ENCODE measurements around the gene TMCO5A. TPM values are rescaled to one million over a fixed set of nuclear protein-coding genes. Genes with fewer than 3 reads are reported as not detected.

The TMCO5A gene
- total RNA-seq (2014; rRNA removed; shearing (Covaris generic); ENCODE audit: low replicate concordance) = not detected in 2 replicates

GRCh38 chr15:37934340-37934739, at the start of gene TMCO5A:
TSS of gene TMCO5A (plus strand) at chr15:37934640. CDS start at chr15:37936324, 1,684 bp downstream.
- H3K27me3 ChIP-seq = no peaks in the 10 kb centered on the region
- no peaks in the 10 kb centered on the region for H3K36me3 ChIP-seq
- no peaks in the 10 kb centered on the region for H3K9me3 ChIP-seq
- no peak within 1 kb of the TSS for H3K4me3 ChIP-seq
- no peak for DNase-seq

GRCh38 chr15:37885651-37886050, 48.8 kb upstream of the TMCO5A start:
- Histone ChIP-seq H3K36me3 (no peaks in the 10 kb centered on the region), H3K4me3 (no peak overlapping the region), H3K9me3 (no peaks in the 10 kb centered on the region), H3K27me3 (no peaks in the 10 kb centered on the region; the same call in 1 of the 2 replicates)
- DNase-seq = no peak

GRCh38 chr15:37888356-37888755, 46.1 kb upstream of the TMCO5A start:
- Histone ChIP-seq H3K9me3 (no peaks in the 10 kb centered on the region), H3K36me3 (no peaks in the 10 kb centered on the region), H3K27me3 (no peaks in the 10 kb centered on the region), H3K4me3 (no peak overlapping the region)
- no peak for DNase-seq

- Histone ChIP-seq H3K27me3 (no peaks in the 10 kb centered on the region), H3K9me3 (no peaks in the 10 kb centered on the region), H3K36me3 (no peaks in the 10 kb centered on the region), H3K4me3 (no peak overlapping the region)
- DNase-seq = no peak
These were observed 42.6 kb upstream of the TMCO5A start for GRCh38 chr15:37891766-37892368.

- H3K9me3 ChIP-seq = no peaks in the 10 kb centered on the region
- no peaks in the 10 kb centered on the region for H3K36me3 ChIP-seq
- no peak overlapping the region for H3K4me3 ChIP-seq
- H3K27me3 ChIP-seq = no peaks in the 10 kb centered on the region
- peak; percentile 36 for DNase-seq
These were observed 41.1 kb upstream of the TMCO5A start for GRCh38 chr15:37893309-37893708.

- Histone ChIP-seq H3K4me3 (no peak overlapping the region), H3K27me3 (no peaks in the 10 kb centered on the region), H3K9me3 (no peaks in the 10 kb centered on the region), H3K36me3 (no peaks in the 10 kb centered on the region)
- no peak for DNase-seq
These were observed 36.1 kb upstream of the TMCO5A start for GRCh38 chr15:37898362-37898761.

- Histone ChIP-seq H3K36me3 (no peaks in the 10 kb centered on the region), H3K4me3 (no peak overlapping the region), H3K27me3 (no peaks in the 10 kb centered on the region), H3K9me3 (no peaks in the 10 kb centered on the region)
- DNase-seq = peak; percentile 43
These were observed 33.9 kb upstream of the TMCO5A start for GRCh38 chr15:37900326-37901221.

GRCh38 chr15:37902126-37902525, 32.3 kb upstream of the TMCO5A start:
- Histone ChIP-seq H3K4me3 (no peak overlapping the region), H3K9me3 (no peaks in the 10 kb centered on the region), H3K27me3 (no peaks in the 10 kb centered on the region), H3K36me3 (no peaks in the 10 kb centered on the region)
- no peak for DNase-seq

GRCh38 chr15:37903919-37904625, 30.4 kb upstream of the TMCO5A start:
- H3K9me3 ChIP-seq = no peaks in the 10 kb centered on the region
- no peaks in the 10 kb centered on the region for H3K27me3 ChIP-seq
- H3K36me3 ChIP-seq = no peaks in the 10 kb centered on the region
- no peak for DNase-seq
- no peak overlapping the region for H3K4me3 ChIP-seq

- no peak for DNase-seq
- no peaks in the 10 kb centered on the region for H3K9me3 ChIP-seq
- H3K36me3 ChIP-seq = no peaks in the 10 kb centered on the region
- H3K4me3 ChIP-seq = no peak overlapping the region
- H3K27me3 ChIP-seq = no peaks in the 10 kb centered on the region
These were observed 27.3 kb upstream of the TMCO5A start for GRCh38 chr15:37907136-37907535.

- Histone ChIP-seq H3K9me3 (no peaks in the 10 kb centered on the region), H3K4me3 (no peak overlapping the region), H3K27me3 (no peaks in the 10 kb centered on the region), H3K36me3 (no peaks in the 10 kb centered on the region)
- peak; percentile 15 for DNase-seq
These were observed 12.7 kb upstream of the TMCO5A start for GRCh38 chr15:37921527-37922385.

- H3K9me3 ChIP-seq = no peaks in the 10 kb centered on the region
- no peak overlapping the region for H3K4me3 ChIP-seq
- no peaks in the 10 kb centered on the region for H3K27me3 ChIP-seq
- no peak for DNase-seq
- no peaks in the 10 kb centered on the region for H3K36me3 ChIP-seq
These were observed 8.3 kb upstream of the TMCO5A start for GRCh38 chr15:37926136-37926535.

GRCh38 chr15:37929238-37929637, 5.2 kb upstream of the TMCO5A start:
- Histone ChIP-seq H3K9me3 (no peaks in the 10 kb centered on the region), H3K36me3 (no peaks in the 10 kb centered on the region), H3K27me3 (no peaks in the 10 kb centered on the region), H3K4me3 (no peak overlapping the region)
- DNase-seq = no peak

- Histone ChIP-seq H3K4me3 (no peak overlapping the region), H3K36me3 (no peaks in the 10 kb centered on the region), H3K27me3 (no peaks in the 10 kb centered on the region), H3K9me3 (no peaks in the 10 kb centered on the region)
- DNase-seq = no peak
These were observed 3.1 kb upstream of the TMCO5A start for GRCh38 chr15:37931321-37931720.

GRCh38 chr15:37931868-37932267, 2.6 kb upstream of the TMCO5A start:
- no peak for DNase-seq
- no peaks in the 10 kb centered on the region for H3K27me3 ChIP-seq
- H3K9me3 ChIP-seq = no peaks in the 10 kb centered on the region
- no peaks in the 10 kb centered on the region for H3K36me3 ChIP-seq
- no peak overlapping the region for H3K4me3 ChIP-seq

GRCh38 chr15:37932549-37932948, 1.9 kb upstream of the TMCO5A start:
- Histone ChIP-seq H3K9me3 (no peaks in the 10 kb centered on the region), H3K36me3 (no peaks in the 10 kb centered on the region), H3K27me3 (no peaks in the 10 kb centered on the region), H3K4me3 (no peak overlapping the region)
- no peak for DNase-seq

Data from MG63 (cell line).